ENCODE results near the gene TBC1D22B. TPM values are rescaled to one million over a fixed set of nuclear protein-coding genes. Genes with fewer than 3 reads are reported as not detected.

The TBC1D22B gene
- polyA plus RNA-seq, 1 of the 3 experiments (the other 2 are of a cell fraction), result 5.3 TPM

- Histone ChIP-seq H3K4me1 (ENCODE audit: control insufficient read depth in 1 of 2, insufficient read depth in 2 of 2, low read depth in 1 of 2, low read length in 1 of 2) (no peaks in the 10 kb centered on the region), H3K36me3 (replicated peaks in 1 of 2; ENCODE audit: control insufficient read depth in 1 of 2, insufficient read depth in 2 of 2, low read length in 1 of 2) (peaks cover 4 to 13% of the 10 kb centered on the region in 2 experiments), H3K9me3 (no peaks in the 10 kb centered on the region), H3F3A (replicated peaks; ENCODE audit: insufficient read depth) (no peaks in the 10 kb centered on the region), H4K20me1 (ENCODE audit: insufficient read depth) (no peaks in the 10 kb centered on the region), H3K4me3 (ENCODE audit: low read depth in 2 of 2, low read length in 1 of 2) (no peak overlapping the region), H3K79me2 (ENCODE audit: insufficient read depth) (peaks cover 56% of the 10 kb centered on the region), H3K27me3 (ENCODE audit: insufficient read depth) (no peaks in the 10 kb centered on the region), H2AFZ (ENCODE audit: low read depth) (no peak overlapping the region), H3K4me2 (no peak overlapping the region), H3K9ac (no peak overlapping the region), H3K9me2 (no peaks in the 10 kb centered on the region), H3K27ac (ENCODE audit: low read depth in 2 of 2, low read length in 1 of 2) (no peak overlapping the region)
- no peak for DNase-seq
- ChIA-PET POLR2A (no interaction called here), CTCF (interaction anchor here (1.4 kb wide), 1 partner anchor 38 kb away, joined by 3 read pairs; no protein-coding TSS in a partner anchor)
- TF ChIP-seq GATA2 (CRISPR knock-in tag; IDR thresholded peaks at IDR 0.05), result no peak
- 95% methylated on average over 3 of the region's 3 CpGs for WGBS (ENCODE audit: low lambda C conversion rate)
These were observed 8.3 kb downstream of the TBC1D22B start for GRCh38 chr6:37265860-37266259.

- no peak for DNase-seq
- no peak overlapping the region for H3K4me3 ChIP-seq (ENCODE audit: low read depth in 2 of 2, low read length in 1 of 2)
- H3K27ac ChIP-seq (ENCODE audit: low read depth in 2 of 2, low read length in 1 of 2), result no peak overlapping the region
- no peak overlapping the region for H3K9ac ChIP-seq
- no peaks in the 10 kb centered on the region for H3K9me3 ChIP-seq
- H3K79me2 ChIP-seq (ENCODE audit: insufficient read depth), result peaks cover 25% of the 10 kb centered on the region
- TF ChIP-seq SMC3 (IDR thresholded peaks at IDR 0.05; ENCODE audit: low read depth, low read length) (no peak), MXI1 (IDR thresholded peaks at IDR 0.05; ENCODE audit: low read depth, low read length) (no peak), GABPA (IDR thresholded peaks at IDR 0.05; ENCODE audit: low read depth) (no peak), YY1 (IDR thresholded peaks at IDR 0.05; ENCODE audit: low read depth) (no peak), USF2 (IDR thresholded peaks at IDR 0.05; ENCODE audit: borderline replicate concordance, low read depth, low read length) (no peak), RCOR1 (IDR thresholded peaks at IDR 0.05; ENCODE audit: low read length) (no peak), CHD2 (IDR thresholded peaks at IDR 0.05; ENCODE audit: low read length, partially characterized antibody) (no peak), SIN3A (IDR thresholded peaks at IDR 0.05; ENCODE audit: borderline replicate concordance, low read depth, low read length) (no peak), TCF12 (IDR thresholded peaks at IDR 0.05) (no peak), FOXJ3 (CRISPR knock-in tag; IDR thresholded peaks at IDR 0.05) (no peak), POLR2AphosphoS5 (IDR thresholded peaks at IDR 0.05; ENCODE audit: low read depth, low read length) (no peak)
- no peaks in the 10 kb centered on the region; a peak in 1 of 4 replicates for H3K4me1 ChIP-seq (ENCODE audit: control insufficient read depth in 1 of 2, insufficient read depth in 2 of 2, low read depth in 1 of 2, low read length in 1 of 2)
- no peak overlapping the region for H3K4me2 ChIP-seq
- H2AFZ ChIP-seq (ENCODE audit: low read depth), result no peak overlapping the region
- H3F3A ChIP-seq (replicated peaks; ENCODE audit: insufficient read depth), result no peaks in the 10 kb centered on the region
- ChIA-PET POLR2A (no interaction called here), CTCF (no interaction called here)
- WGBS (ENCODE audit: low lambda C conversion rate), result 59% methylated on average over 2 of the region's 2 CpGs
- peaks cover 4 to 26% of the 10 kb centered on the region in 2 experiments for H3K36me3 ChIP-seq (replicated peaks in 1 of 2; ENCODE audit: control insufficient read depth in 1 of 2, insufficient read depth in 2 of 2, low read length in 1 of 2)
- no peaks in the 10 kb centered on the region for H3K27me3 ChIP-seq (ENCODE audit: insufficient read depth)
- H4K20me1 ChIP-seq (ENCODE audit: insufficient read depth), result no peaks in the 10 kb centered on the region
- H3K9me2 ChIP-seq, result no peaks in the 10 kb centered on the region
These were observed 11.5 kb downstream of the TBC1D22B start for GRCh38 chr6:37269105-37269504.
